GM15510 (cell line): ENCODE measurements around the gene SPAG16.

Source experiments
- POLR2A ChIP-seq: IDR thresholded peaks from 3 replicates; pipeline ENCODE4 v1.6.1; 2011; ENCODE audit warnings: borderline replicate concordance; ENCODE audit not compliant: insufficient read length; ENCODE audit errors: extremely low read depth

Gene SPAG16

GRCh38 chr2:214311931-214312749 lies 1027.9 kb downstream of the SPAG16 start:
- no peak for TF ChIP-seq POLR2A

- TF ChIP-seq POLR2A: no peak
Measured at GRCh38 chr2:214315324-214315723, 1031.1 kb downstream of the SPAG16 start.

GRCh38 chr2:214320211-214320610 lies 1035.9 kb downstream of the SPAG16 start:
- no peak for TF ChIP-seq POLR2A

- no peak for TF ChIP-seq POLR2A
Measured at GRCh38 chr2:214322662-214323061, 1038.4 kb downstream of the SPAG16 start.

GRCh38 chr2:214325404-214325803 lies 1041.1 kb downstream of the SPAG16 start:
- TF ChIP-seq POLR2A: no peak

GRCh38 chr2:214328941-214329340 lies 1044.7 kb downstream of the SPAG16 start:
- no peak for TF ChIP-seq POLR2A

- no peak for TF ChIP-seq POLR2A
Measured at GRCh38 chr2:214341646-214342045, 1057.4 kb downstream of the SPAG16 start.

- no peak for TF ChIP-seq POLR2A
Measured at GRCh38 chr2:214358506-214358905, 1074.2 kb downstream of the SPAG16 start.

- TF ChIP-seq POLR2A: no peak
Measured at GRCh38 chr2:214361116-214361515, 1076.9 kb downstream of the SPAG16 start.

GRCh38 chr2:214365549-214365948 lies 1081.3 kb downstream of the SPAG16 start:
- TF ChIP-seq POLR2A: no peak

- TF ChIP-seq POLR2A: no peak
Measured at GRCh38 chr2:214367171-214367570, 1082.9 kb downstream of the SPAG16 start.

GRCh38 chr2:214376618-214377285 lies 1092.5 kb downstream of the SPAG16 start:
- TF ChIP-seq POLR2A: no peak

- no peak for TF ChIP-seq POLR2A
Measured at GRCh38 chr2:214377286-214377624, 1093.0 kb downstream of the SPAG16 start.

- TF ChIP-seq POLR2A: no peak
Measured at GRCh38 chr2:214378455-214379103, 1094.3 kb downstream of the SPAG16 start.

GRCh38 chr2:214379227-214379626 lies 1095.0 kb downstream of the SPAG16 start:
- no peak for TF ChIP-seq POLR2A
